Gastroesophageal sphincter (tissue), 3 donors: ENCODE measurements around the gene BCL6.

ENCODE experiments used
- CTCF ChIP-seq, 4 experiments: fragments of 200-600 bp in 2 of 4; fragments of 450-650 bp in 2 of 4; sonication (generic) in 1 of 4; IDR thresholded peaks; one replicate each; pipeline ENCODE4 v1.5.1; 2017 to 2019; ENCODE audit warnings: antibody characterized with exemption in 4 of 4, mild to moderate bottlenecking in 2 of 4, moderate library complexity in 2 of 4
- POLR2A ChIP-seq, 2 donors: fragments of 450-650 bp; IDR thresholded peaks; one replicate each; pipeline ENCODE4 v1.6.1; 2017; ENCODE audit warnings: antibody characterized with exemption in 2 of 2, mild to moderate bottlenecking in 2 of 2, moderate library complexity in 1 of 2

DNA sequence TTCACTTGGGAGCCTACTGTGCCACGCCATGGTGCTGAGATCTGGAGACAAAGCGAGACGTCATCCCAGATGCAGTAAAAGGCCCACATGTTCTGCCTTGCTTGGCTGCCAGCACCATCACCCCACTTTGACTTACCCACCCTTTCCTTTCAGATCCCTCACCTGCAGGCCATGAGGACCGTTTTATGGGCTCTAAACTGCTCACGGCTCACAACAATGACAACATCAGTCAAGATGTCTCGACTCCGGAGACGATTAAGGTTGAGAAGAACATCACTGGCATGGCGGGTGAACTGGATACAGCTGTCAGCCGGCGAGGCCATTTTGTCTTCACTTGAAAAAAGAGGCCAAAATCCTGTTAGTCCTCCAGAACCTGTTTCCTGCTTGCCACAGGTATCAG, 11.9 kb downstream of the BCL6 start:
- TF ChIP-seq POLR2A (IDR thresholded peaks at IDR 0.05), result no peak
- TF ChIP-seq CTCF (IDR thresholded peaks at IDR 0.05), result no peak
